Uterus (tissue), 2 donors: ENCODE data around the gene MFRP.

Source experiments
- POLR2A ChIP-seq, 2 donors: fragments of 450-650 bp; IDR thresholded peaks; one replicate each; pipeline ENCODE4 v1.6.1; 2016; ENCODE audit warnings: antibody characterized with exemption in 2 of 2, mild to moderate bottlenecking in 1 of 2, moderate library complexity in 1 of 2
- TF ChIP-seq, protein P1 (sequence below), 4 experiments: fragments of 200-600 bp in 2 of 4; fragments of 450-650 bp in 2 of 4; sonication (generic) in 2 of 4; IDR thresholded peaks; one replicate each; pipeline ENCODE4 v1.5.1; 2016 to 2019; ENCODE audit warnings: antibody characterized with exemption in 4 of 4, mild to moderate bottlenecking in 2 of 4, moderate library complexity in 1 of 4

DNA sequence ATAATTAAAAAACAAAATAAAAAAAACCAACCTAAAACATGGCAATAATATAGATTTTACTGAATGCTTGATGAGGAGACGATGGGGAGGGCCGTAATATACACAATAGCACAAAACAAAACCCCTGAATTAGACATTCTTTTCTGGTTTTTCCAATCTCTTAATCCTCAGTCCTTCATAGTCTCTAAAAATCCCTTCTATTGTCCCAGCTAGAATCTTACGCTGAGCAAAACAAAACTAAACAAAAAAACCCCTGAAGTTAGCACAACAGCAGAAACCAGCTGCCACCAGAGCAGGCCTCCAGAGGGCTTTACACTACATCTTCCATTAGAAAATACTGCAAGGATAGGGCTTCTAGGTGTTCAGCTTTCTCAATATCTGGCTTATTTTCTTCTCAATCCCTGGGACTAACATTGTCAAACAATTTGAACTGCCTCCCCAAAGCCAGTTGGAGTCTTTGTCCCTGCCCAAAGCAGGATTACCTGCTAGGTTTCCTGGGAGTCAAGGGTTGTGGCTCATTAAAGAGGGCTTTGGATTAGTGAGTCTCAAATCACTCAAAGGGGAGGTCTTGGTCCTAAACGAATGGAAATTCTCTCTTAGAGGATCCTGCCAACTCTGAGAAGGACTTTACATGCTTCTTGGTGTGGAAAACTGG is 14.3 kb downstream of the MFRP start:
- TF ChIP-seq, protein P1, sequence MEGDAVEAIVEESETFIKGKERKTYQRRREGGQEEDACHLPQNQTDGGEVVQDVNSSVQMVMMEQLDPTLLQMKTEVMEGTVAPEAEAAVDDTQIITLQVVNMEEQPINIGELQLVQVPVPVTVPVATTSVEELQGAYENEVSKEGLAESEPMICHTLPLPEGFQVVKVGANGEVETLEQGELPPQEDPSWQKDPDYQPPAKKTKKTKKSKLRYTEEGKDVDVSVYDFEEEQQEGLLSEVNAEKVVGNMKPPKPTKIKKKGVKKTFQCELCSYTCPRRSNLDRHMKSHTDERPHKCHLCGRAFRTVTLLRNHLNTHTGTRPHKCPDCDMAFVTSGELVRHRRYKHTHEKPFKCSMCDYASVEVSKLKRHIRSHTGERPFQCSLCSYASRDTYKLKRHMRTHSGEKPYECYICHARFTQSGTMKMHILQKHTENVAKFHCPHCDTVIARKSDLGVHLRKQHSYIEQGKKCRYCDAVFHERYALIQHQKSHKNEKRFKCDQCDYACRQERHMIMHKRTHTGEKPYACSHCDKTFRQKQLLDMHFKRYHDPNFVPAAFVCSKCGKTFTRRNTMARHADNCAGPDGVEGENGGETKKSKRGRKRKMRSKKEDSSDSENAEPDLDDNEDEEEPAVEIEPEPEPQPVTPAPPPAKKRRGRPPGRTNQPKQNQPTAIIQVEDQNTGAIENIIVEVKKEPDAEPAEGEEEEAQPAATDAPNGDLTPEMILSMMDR (IDR thresholded peaks at IDR 0.05) = no peak
- TF ChIP-seq POLR2A (IDR thresholded peaks at IDR 0.05) = no peak
